Keratinocyte (primary cell): ENCODE data around the gene UCP2. TPM values are rescaled to one million over a fixed set of nuclear protein-coding genes. Genes with fewer than 3 reads are reported as not detected.

Source experiments
- DNase-seq: peaks from one replicate; pipeline ENCODE4 v3.0.0-alpha.2; 2011; ENCODE audit warnings: low read depth, missing footprints, low spot score
- FAIRE-seq: peaks from 2 replicates; lab custom pipeline; 2011; peaks lifted over from hg19 to GRCh38; lab: Jason Lieb, UNC
- H2AFZ ChIP-seq: 2 replicates; pipeline ENCODE4 v1.6.0; 2012; ENCODE audit warnings: low read length, control low read depth, inconsistent platforms; ENCODE audit not compliant: control insufficient read depth
- H3K27ac ChIP-seq: 2 replicates; pipeline ENCODE4 v1.5.1; 2011; ENCODE audit warnings: low read length; ENCODE audit not compliant: control insufficient read depth, insufficient read depth
- H3K27me3 ChIP-seq: 3 replicates; pipeline ENCODE4 v1.6.0; 2011; ENCODE audit warnings: low read length; ENCODE audit not compliant: control insufficient read depth, insufficient read depth; ENCODE audit errors: extremely low read depth
- H3K36me3 ChIP-seq, 2 experiments: 2 replicates in 1 of 2; 3 replicates in 1 of 2; pipeline ENCODE4 v1.5.1; 2011; ENCODE audit warnings: low read length in 2 of 2, mild to moderate bottlenecking in 1 of 2; ENCODE audit not compliant: control insufficient read depth in 2 of 2, insufficient read depth in 2 of 2; ENCODE audit errors: extremely low read depth in 1 of 2
- H3K4me1 ChIP-seq: 3 replicates; pipeline ENCODE4 v1.5.1; 2011; ENCODE audit warnings: low read length; ENCODE audit not compliant: control insufficient read depth, insufficient read depth; ENCODE audit errors: extremely low read depth
- H3K4me2 ChIP-seq: 3 replicates; pipeline ENCODE4 v1.6.0; 2011; ENCODE audit warnings: low read depth, low read length; ENCODE audit not compliant: control insufficient read depth, insufficient read depth; ENCODE audit errors: extremely low read depth
- H3K4me3 ChIP-seq, 3 experiments: fragments of 200-600 bp in 1 of 3; sonication (generic) in 1 of 3; 2 replicates in 2 of 3; 3 replicates in 1 of 3; pipeline ENCODE4 v1.5.1; 2011 to 2016; ENCODE audit warnings: low read length in 3 of 3, mild to moderate bottlenecking in 3 of 3, control low read depth in 2 of 3, inconsistent platforms in 1 of 3, low read depth in 1 of 3, mixed read lengths in 1 of 3, mixed run types in 1 of 3, moderate library complexity in 1 of 3; ENCODE audit not compliant: control insufficient read depth in 2 of 3, insufficient read depth in 2 of 3; ENCODE audit errors: extremely low read depth in 1 of 3
- H3K79me2 ChIP-seq: 2 replicates; pipeline ENCODE4 v1.6.0; 2012; ENCODE audit warnings: low read length; ENCODE audit not compliant: control insufficient read depth, insufficient read depth
- H3K9ac ChIP-seq: 3 replicates; pipeline ENCODE4 v1.6.0; 2011; ENCODE audit warnings: low read length; ENCODE audit not compliant: control insufficient read depth, insufficient read depth; ENCODE audit errors: extremely low read depth
- H3K9me1 ChIP-seq: 3 replicates; pipeline ENCODE4 v1.6.0; 2011; ENCODE audit warnings: low read length; ENCODE audit not compliant: control insufficient read depth, insufficient read depth; ENCODE audit errors: extremely low read depth
- H3K9me3 ChIP-seq: 2 replicates; pipeline ENCODE4 v1.5.1; 2012; ENCODE audit warnings: low read depth, low read length; ENCODE audit not compliant: control insufficient read depth
- H4K20me1 ChIP-seq: 3 replicates; pipeline ENCODE4 v1.6.0; 2011; ENCODE audit warnings: low read length; ENCODE audit not compliant: control insufficient read depth, insufficient read depth; ENCODE audit errors: extremely low read depth
- CTCF ChIP-seq, 3 experiments: IDR thresholded peaks in 1 of 3; conservative IDR thresholded peaks in 1 of 3; optimal IDR thresholded peaks in 1 of 3; 2 replicates in 2 of 3; 3 replicates in 1 of 3; pipeline versions ENCODE3 to v1.5.1; 2011; ENCODE audit warnings: low read length in 3 of 3, mild to moderate bottlenecking in 3 of 3, moderate library complexity in 2 of 3, control low read depth in 1 of 3, inconsistent platforms in 1 of 3; ENCODE audit not compliant: insufficient read depth in 2 of 3; ENCODE audit errors: extremely low read depth in 1 of 3
- EZH2 ChIP-seq: IDR thresholded peaks from one replicate; pipeline ENCODE4 v1.6.1; 2012; ENCODE audit warnings: inconsistent platforms, mild to moderate bottlenecking, low read length, moderate library complexity
- dilution Hi-C: fragments of 300-500 bp; cut with MboI; formaldehyde crosslinking; loops from one replicate; pipeline ENCODE4 v1.7.0; 2020; ENCODE audit warnings: low sequenced_read_pairs; ENCODE audit not compliant: extremely low pct_ligation_motif_present
- polyA plus RNA-seq, 5 experiments: library from polyadenylated mRNA; depleted of rRNA in 3 of 5; stranded (reverse) in 3 of 5; stranded (forward) in 1 of 5; unstranded in 1 of 5; fragments of >200 nt; gene quantifications; 1 replicate in 1 of 5; 2 replicates in 3 of 5; 3 replicates in 1 of 5; pipeline versions ENCODE4 v1.2.1 to v1.2.3, GENCODE V29; 2011 to 2012; ENCODE audit warnings: missing spikeins in 2 of 5, low read depth in 1 of 5, low replicate concordance in 1 of 5

Gene UCP2
- polyA plus RNA-seq, 1 donor (not counting 4 experiments of a cell fraction or from before 2014, with no cell fraction given), result 1.1 TPM

- Histone ChIP-seq H3K4me1 (no peaks in the 10 kb centered on the region), H3K27me3 (no peaks in the 10 kb centered on the region), H3K27ac (no peak overlapping the region), H3K9ac (no peak overlapping the region), H4K20me1 (no peaks in the 10 kb centered on the region), H3K9me1 (no peaks in the 10 kb centered on the region), H3K4me2 (no peak overlapping the region), H3K79me2 (no peaks in the 10 kb centered on the region), H2AFZ (no peak overlapping the region), H3K4me3 (no peak overlapping the region), H3K9me3 (no peaks in the 10 kb centered on the region), H3K36me3 (no peaks in the 10 kb centered on the region)
- dilution Hi-C loops, result no loop called here
- TF ChIP-seq CTCF (optimal IDR thresholded peaks at IDR 0.05 in 1 of 3, IDR thresholded peaks at IDR 0.05 in 1 of 3, conservative IDR thresholded peaks at IDR 0.05 in 1 of 3; ENCODE audit: extremely low read depth in 1 of 3, insufficient read depth in 2 of 3, low read length in 3 of 3) (no peak), EZH2 (no peak)
- DNase-seq (no peak), FAIRE-seq (no peak)
These were observed 13.6 kb upstream of the UCP2 start for GRCh38 chr11:73996161-73996747.

GRCh38 chr11:73995731-73996130 is 13.1 kb upstream of the UCP2 start:
- Histone ChIP-seq H3K9me1 (no peaks in the 10 kb centered on the region), H3K79me2 (no peaks in the 10 kb centered on the region), H3K4me2 (no peak overlapping the region), H3K36me3 (no peaks in the 10 kb centered on the region), H3K9ac (no peak overlapping the region), H3K4me1 (no peaks in the 10 kb centered on the region), H4K20me1 (no peaks in the 10 kb centered on the region), H3K9me3 (no peaks in the 10 kb centered on the region), H3K4me3 (no peak overlapping the region), H3K27me3 (no peaks in the 10 kb centered on the region), H2AFZ (no peak overlapping the region), H3K27ac (no peak overlapping the region)
- TF ChIP-seq EZH2 (no peak), CTCF (optimal IDR thresholded peaks at IDR 0.05 in 1 of 3, IDR thresholded peaks at IDR 0.05 in 1 of 3, conservative IDR thresholded peaks at IDR 0.05 in 1 of 3; ENCODE audit: extremely low read depth in 1 of 3, insufficient read depth in 2 of 3, low read length in 3 of 3) (no peak)
- dilution Hi-C loops, result no loop called here
- FAIRE-seq, result no peak
- no peak for DNase-seq
